Naive thymus-derived CD4-positive, alpha-beta T cell (primary cell): ENCODE measurements around the gene ATP7B. TPM values are rescaled to one million over a fixed set of nuclear protein-coding genes. Genes with fewer than 3 reads are reported as not detected.
A peak's percentile ranks its signal among the peaks of the same experiment; 100 is the strongest.

Experiments used
- ATAC-seq: fragments of 150-1000 bp; cut with Tn5 transposase; 2 replicates; pipeline ENCODE4 v1.10.0; 2021; ENCODE audit warnings: mild to moderate bottlenecking, moderate library complexity
- CTCF ChIA-PET: fragments of 350-600 bp; sonication (Branson Sonifier 250); formaldehyde crosslinking; loops from one replicate; lab custom pipeline; 2021; ENCODE audit warnings: antibody characterized with exemption; lab: Charles Lee
- POLR2A ChIA-PET: fragments of 350-600 bp; sonication (Branson Sonifier 250); formaldehyde crosslinking; loops from one replicate; lab custom pipeline; 2021; ENCODE audit warnings: antibody characterized with exemption, inconsistent platforms; lab: Charles Lee
- DNase-seq, 9 donors: peaks; one replicate each; pipeline versions ENCODE4 v3.0.0 to v3.0.0-alpha.2; 2020 to 2022; ENCODE audit warnings: mixed read lengths in 1 of 9
- H3K27ac ChIP-seq: one replicate; pipeline ENCODE4 v1.7.0; 2013; ENCODE audit warnings: mild to moderate bottlenecking, low read depth, low read length, moderate library complexity
- H3K27me3 ChIP-seq, 2 donors: one replicate each; pipeline ENCODE4 v1.7.0; 2013; ENCODE audit warnings: low read length in 2 of 2, mild to moderate bottlenecking in 2 of 2, moderate library complexity in 2 of 2; ENCODE audit not compliant: control insufficient read depth in 2 of 2, insufficient read depth in 2 of 2
- H3K36me3 ChIP-seq, 3 experiments: 1 replicate in 2 of 3; 2 replicates in 1 of 3; pipeline ENCODE4 v1.7.0; 2013; ENCODE audit warnings: low read length in 3 of 3, mild to moderate bottlenecking in 3 of 3, moderate library complexity in 1 of 3; ENCODE audit not compliant: insufficient read depth in 3 of 3, control insufficient read depth in 2 of 3
- H3K4me1 ChIP-seq, 2 donors: one replicate each; pipeline ENCODE4 v1.7.0; 2013; ENCODE audit warnings: low read length in 2 of 2, mild to moderate bottlenecking in 2 of 2, moderate library complexity in 1 of 2; ENCODE audit not compliant: control insufficient read depth in 2 of 2, insufficient read depth in 2 of 2
- H3K4me3 ChIP-seq: 2 replicates; pipeline ENCODE4 v1.7.0; 2013; ENCODE audit warnings: mild to moderate bottlenecking, low read length
- H3K9me3 ChIP-seq, 3 experiments: 1 replicate in 2 of 3; 2 replicates in 1 of 3; pipeline ENCODE4 v1.7.0; 2013; ENCODE audit warnings: low read length in 3 of 3; ENCODE audit not compliant: control insufficient read depth in 2 of 3
- H3K27ac Mint-ChIP-seq, 9 donors: one replicate each; pipeline ENCODE4 v1.8.0; 2020 to 2022; ENCODE audit warnings: mixed read lengths in 9 of 9, mild to moderate bottlenecking in 8 of 9, moderate library complexity in 5 of 9, inconsistent platforms in 2 of 9
- H3K27me3 Mint-ChIP-seq, 5 donors: one replicate each; pipeline ENCODE4 v1.8.0; 2021 to 2022; ENCODE audit warnings: mixed read lengths in 5 of 5, mild to moderate bottlenecking in 1 of 5
- H3K36me3 Mint-ChIP-seq, 5 donors: one replicate each; pipeline ENCODE4 v1.8.0; 2020 to 2022; ENCODE audit warnings: mixed read lengths in 5 of 5, mild to moderate bottlenecking in 3 of 5, inconsistent platforms in 1 of 5
- H3K4me1 Mint-ChIP-seq, 7 donors: one replicate each; pipeline ENCODE4 v1.8.0; 2020 to 2022; ENCODE audit warnings: mixed read lengths in 7 of 7, mild to moderate bottlenecking in 3 of 7, inconsistent platforms in 1 of 7
- H3K4me3 Mint-ChIP-seq, 10 donors: one replicate each; pipeline ENCODE4 v1.8.0; 2020 to 2022; ENCODE audit warnings: mild to moderate bottlenecking in 10 of 10, mixed read lengths in 10 of 10, moderate library complexity in 6 of 10, inconsistent platforms in 2 of 10
- H3K9me3 Mint-ChIP-seq, 11 donors: one replicate each; pipeline ENCODE4 v1.8.0; 2020 to 2022; ENCODE audit warnings: mixed read lengths in 11 of 11, mild to moderate bottlenecking in 4 of 11, inconsistent platforms in 1 of 11, moderate library complexity in 1 of 11
- intact Hi-C, 2 donors: fragments of 100-400 bp; cut with micrococcal nuclease; formaldehyde crosslinking; loops; one replicate each; pipeline ENCODE4 v1.15.1; 2023
- polyA plus RNA-seq, 2 donors: library from polyadenylated mRNA; unstranded; fragments of 300-500 nt; fragmentation: Illumina TruSeq; gene quantifications; one replicate each; pipeline ENCODE4 v1.2.3, GENCODE V29; 2021
- total RNA-seq, 6 experiments: library from RNA in 5 of 6; stranded (reverse) in 5 of 6; gene quantifications; 1 replicate in 5 of 6; 2 replicates in 1 of 6; pipeline ENCODE4 v1.2.3 and lab custom pipeline; 2021 to 2026

ATP7B gene
- total and polyA plus RNA-seq, 7 experiments from 2014 or later: 0.18 to 1.4 (median 1.3) TPM

DNA sequence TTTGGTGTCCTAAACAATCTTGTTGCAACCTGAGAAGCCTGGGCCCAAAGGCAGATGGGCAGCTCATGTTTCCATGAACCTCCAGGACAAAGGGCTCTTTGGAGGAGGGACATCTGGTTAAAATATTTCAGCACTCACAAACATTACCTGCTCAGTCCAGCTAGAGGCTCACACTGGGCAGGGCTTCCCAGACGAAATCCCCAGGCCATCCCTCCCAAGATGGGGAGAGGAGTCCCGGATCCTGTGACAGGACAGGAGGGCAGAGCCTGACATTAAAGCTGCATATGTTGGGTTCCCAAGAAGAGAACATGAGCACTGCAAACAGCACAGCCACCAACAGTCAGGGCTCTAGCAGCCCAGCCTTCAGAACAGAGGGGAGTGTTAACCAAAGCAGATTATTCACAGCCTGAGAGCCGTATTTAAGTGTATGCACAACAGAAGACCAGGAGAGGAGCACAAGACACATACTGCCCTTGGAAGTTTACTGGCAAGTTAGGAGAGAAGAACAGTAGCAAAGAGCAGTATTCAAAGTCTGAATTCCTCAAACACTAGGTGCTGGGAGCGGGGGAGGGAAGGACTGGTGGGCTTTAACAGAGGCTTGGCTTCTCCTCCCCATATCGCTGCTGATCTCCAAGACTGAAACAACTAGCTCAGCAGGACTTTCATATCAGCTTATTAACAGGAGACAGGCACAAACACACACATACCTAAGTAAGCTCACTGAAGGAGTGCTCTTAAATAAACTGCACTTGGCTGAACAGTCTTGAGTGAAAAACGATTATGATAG is 12.3 kb downstream of the ATP7B start:
- H3K9me3 Mint-ChIP-seq: no peaks in the 10 kb centered on the region
- ChIA-PET POLR2A (interaction anchor here (0.6 kb wide), 1 partner anchor 219 kb away, joined by 3 read pairs; no protein-coding TSS in a partner anchor), CTCF (interaction anchor here (0.6 to 1.5 kb wide), 2 partner anchors 128 to 129 kb away, joined by 3 to 7 read pairs; no protein-coding TSS in a partner anchor)
- Histone ChIP-seq H3K27me3 (no peaks in the 10 kb centered on the region), H3K36me3 (no peaks in the 10 kb centered on the region), H3K9me3 (no peaks in the 10 kb centered on the region), H3K4me3 (no peak overlapping the region), H3K4me1 (no peaks in the 10 kb centered on the region), H3K27ac (no peak overlapping the region)
- DNase-seq: no peak
- H3K4me3 Mint-ChIP-seq: no peak overlapping the region
- intact Hi-C loops: no loop called here
- H3K27me3 Mint-ChIP-seq: peaks cover 0 to 37% (median 4%) of the 10 kb centered on the region in 5 donors
- no peak for ATAC-seq
- no peak overlapping the region for H3K27ac Mint-ChIP-seq
- H3K36me3 Mint-ChIP-seq: no peaks in the 10 kb centered on the region
- peaks cover 0 to 10% (median 4%) of the 10 kb centered on the region in 7 donors for H3K4me1 Mint-ChIP-seq

DNA sequence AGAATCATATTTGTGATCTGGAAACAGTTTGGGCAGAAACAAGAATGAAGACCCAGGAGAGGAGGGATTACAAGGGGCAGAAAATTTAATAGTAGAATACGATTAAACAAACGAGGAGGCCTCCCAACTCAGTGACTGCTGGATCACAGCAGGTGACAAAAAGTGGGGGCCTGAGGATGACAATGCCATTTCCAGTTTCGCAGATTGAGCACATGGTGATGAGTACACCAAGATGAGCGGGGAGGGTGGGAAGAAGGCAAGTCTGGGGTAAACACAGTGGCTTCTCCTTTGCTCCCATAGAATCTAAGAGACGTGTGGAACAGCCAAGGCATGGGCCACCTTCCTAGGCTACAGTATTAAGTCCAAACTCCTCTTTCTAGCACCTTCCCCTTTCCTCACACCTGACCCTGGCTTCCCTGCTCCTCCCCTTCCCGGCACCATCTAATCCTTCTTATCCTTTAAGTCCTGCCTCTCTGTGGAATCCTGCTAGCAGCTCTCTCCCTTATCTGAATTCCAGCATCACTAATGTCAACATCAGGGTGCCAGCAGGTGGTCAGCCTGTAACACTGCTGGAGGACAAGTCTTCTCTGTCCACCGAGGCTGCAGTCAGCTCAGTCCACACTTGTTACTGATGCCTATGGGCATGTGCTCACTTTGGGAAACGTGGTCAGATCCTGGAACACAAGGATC is 13.5 kb downstream of the ATP7B start:
- H3K36me3 Mint-ChIP-seq: no peaks in the 10 kb centered on the region
- H3K4me3 ChIP-seq: no peak overlapping the region
- H3K27ac Mint-ChIP-seq: peak overlapping the region in 1 of 9 donors; percentile 57
- no peaks in the 10 kb centered on the region for H3K36me3 ChIP-seq
- H3K9me3 Mint-ChIP-seq: no peaks in the 10 kb centered on the region
- H3K4me1 Mint-ChIP-seq: peaks cover 0 to 10% (median 5%) of the 10 kb centered on the region in 7 donors
- H3K27me3 Mint-ChIP-seq: peaks cover 0 to 39% (median 4%) of the 10 kb centered on the region in 5 donors
- H3K4me3 Mint-ChIP-seq: no peak overlapping the region
- no peak for DNase-seq
- H3K27ac ChIP-seq: no peak overlapping the region
- ChIA-PET CTCF (no interaction called here), POLR2A (no interaction called here)
- H3K9me3 ChIP-seq: no peaks in the 10 kb centered on the region
- no peak for ATAC-seq
- H3K4me1 ChIP-seq: no peaks in the 10 kb centered on the region
- intact Hi-C loops: no loop called here
- H3K27me3 ChIP-seq: no peaks in the 10 kb centered on the region

- Histone ChIP-seq H3K27ac (no peak overlapping the region), H3K9me3 (no peaks in the 10 kb centered on the region), H3K4me1 (no peaks in the 10 kb centered on the region), H3K36me3 (no peaks in the 10 kb centered on the region), H3K4me3 (no peak overlapping the region), H3K27me3 (no peaks in the 10 kb centered on the region)
- no peak for ATAC-seq
- ChIA-PET CTCF (no interaction called here), POLR2A (no interaction called here)
- Mint-ChIP-seq H3K36me3 (no peaks in the 10 kb centered on the region), H3K27me3 (peaks cover 0 to 39% (median 4%) of the 10 kb centered on the region in 5 donors), H3K27ac (no peak overlapping the region), H3K4me1 (peaks cover 0 to 10% (median 5%) of the 10 kb centered on the region in 7 donors), H3K4me3 (no peak overlapping the region), H3K9me3 (no peaks in the 10 kb centered on the region)
- intact Hi-C loops: no loop called here
- no peak for DNase-seq
Measured at GRCh38 chr13:51997186-51997585, 14.1 kb downstream of the ATP7B start.

GRCh38 chr13:51996641-51997040 is 14.6 kb downstream of the ATP7B start:
- H3K36me3 ChIP-seq: no peaks in the 10 kb centered on the region
- Mint-ChIP-seq H3K4me1 (peaks cover 0 to 10% (median 5%) of the 10 kb centered on the region in 7 donors), H3K4me3 (no peak overlapping the region), H3K36me3 (no peaks in the 10 kb centered on the region), H3K27me3 (peaks cover 0 to 39% (median 4%) of the 10 kb centered on the region in 5 donors), H3K27ac (peak overlapping the region in 1 of 9 donors; percentile 16), H3K9me3 (no peaks in the 10 kb centered on the region)
- ATAC-seq: no peak
- DNase-seq: no peak
- intact Hi-C loops: no loop called here
- ChIA-PET POLR2A (no interaction called here), CTCF (no interaction called here)
- no peaks in the 10 kb centered on the region for H3K27me3 ChIP-seq
- H3K4me3 ChIP-seq: no peak overlapping the region
- H3K4me1 ChIP-seq: no peaks in the 10 kb centered on the region
- H3K27ac ChIP-seq: no peak overlapping the region
- no peaks in the 10 kb centered on the region for H3K9me3 ChIP-seq

GRCh38 chr13:51995677-51996551 is 15.3 kb downstream of the ATP7B start:
- Mint-ChIP-seq H3K4me1 (peaks cover 0 to 4% (median under 1%) of the 10 kb centered on the region in 7 donors), H3K36me3 (no peaks in the 10 kb centered on the region), H3K27me3 (peaks cover 0 to 41% (median 4%) of the 10 kb centered on the region in 5 donors), H3K9me3 (no peaks in the 10 kb centered on the region), H3K4me3 (no peak overlapping the region), H3K27ac (no peak overlapping the region)
- ChIA-PET POLR2A (interaction anchor here (0.6 kb wide), 1 partner anchor 137 kb away, joined by 3 read pairs; no protein-coding TSS in a partner anchor), CTCF (no interaction called here)
- Histone ChIP-seq H3K27me3 (no peaks in the 10 kb centered on the region), H3K4me1 (no peaks in the 10 kb centered on the region), H3K4me3 (no peak overlapping the region), H3K27ac (no peak overlapping the region), H3K36me3 (no peaks in the 10 kb centered on the region), H3K9me3 (no peaks in the 10 kb centered on the region)
- DNase-seq: no peak
- intact Hi-C loops: no loop called here
- ATAC-seq: no peak

DNA sequence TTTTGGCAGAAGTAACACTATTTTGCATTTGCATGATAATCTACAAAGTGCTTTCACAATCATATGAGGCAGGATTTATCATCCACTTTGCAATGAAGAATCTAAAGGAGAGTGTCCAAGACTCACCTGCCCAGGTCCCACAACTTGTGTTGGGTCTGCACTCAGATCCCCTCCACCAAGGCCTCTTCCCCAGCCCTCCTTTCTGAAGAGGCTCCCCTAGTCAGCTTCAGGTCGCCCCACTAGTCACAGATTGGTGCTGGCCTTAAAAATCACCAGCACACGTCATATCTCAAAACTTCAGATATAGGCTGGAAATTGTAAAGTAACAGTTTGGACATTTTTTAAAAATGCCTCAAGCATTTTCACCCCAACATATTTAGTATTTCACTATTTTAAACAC is 17.5 kb downstream of the ATP7B start:
- H3K36me3 ChIP-seq: no peaks in the 10 kb centered on the region
- no peak for ATAC-seq
- peaks cover 0 to 4% (median 0%) of the 10 kb centered on the region in 7 donors for H3K4me1 Mint-ChIP-seq
- H3K4me3 ChIP-seq: no peak overlapping the region
- intact Hi-C loops: no loop called here
- H3K4me1 ChIP-seq: no peaks in the 10 kb centered on the region
- no peak overlapping the region for H3K4me3 Mint-ChIP-seq
- peaks cover 0 to 33% (median 4%) of the 10 kb centered on the region in 5 donors for H3K27me3 Mint-ChIP-seq
- no peaks in the 10 kb centered on the region for H3K27me3 ChIP-seq
- ChIA-PET POLR2A (interaction anchor here (0.7 kb wide), 1 partner anchor 87 kb away, joined by 3 read pairs; no protein-coding TSS in a partner anchor), CTCF (no interaction called here)
- H3K9me3 Mint-ChIP-seq: no peaks in the 10 kb centered on the region
- no peaks in the 10 kb centered on the region for H3K9me3 ChIP-seq
- no peak for DNase-seq
- no peak overlapping the region for H3K27ac ChIP-seq
- H3K27ac Mint-ChIP-seq: no peak overlapping the region
- no peaks in the 10 kb centered on the region for H3K36me3 Mint-ChIP-seq
